ENCODE data around the gene MTCL1. TPM values are rescaled to one million over a fixed set of nuclear protein-coding genes. Genes with fewer than 3 reads are reported as not detected.

MTCL1 gene
- total and polyA plus RNA-seq, 9 of the 15 experiments (the other 6 are each of a cell fraction or from before 2014, with no cell fraction given), result 0.21 to 7.4 (median 3.7) TPM

DNA sequence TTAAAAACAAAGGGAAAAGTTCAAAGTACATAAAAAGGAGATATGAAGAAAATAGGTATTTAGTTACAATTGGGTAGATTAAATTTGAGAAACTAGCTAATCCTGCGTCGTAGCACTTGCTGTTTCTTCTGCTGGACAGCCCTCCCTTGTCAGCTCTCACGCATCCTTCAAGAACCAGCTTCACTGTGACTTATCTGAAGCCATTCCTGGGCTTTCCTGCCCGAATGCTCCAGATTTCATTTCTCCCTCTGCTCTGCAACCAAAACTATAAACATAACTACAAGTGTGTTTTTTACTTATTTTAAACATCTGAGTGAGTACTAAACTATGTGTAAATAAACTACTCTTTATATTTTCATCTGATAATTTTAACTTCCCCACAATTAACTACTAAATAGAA, 149.2 kb downstream of the MTCL1 start (continued):
- TF ChIP-seq, protein P1, sequence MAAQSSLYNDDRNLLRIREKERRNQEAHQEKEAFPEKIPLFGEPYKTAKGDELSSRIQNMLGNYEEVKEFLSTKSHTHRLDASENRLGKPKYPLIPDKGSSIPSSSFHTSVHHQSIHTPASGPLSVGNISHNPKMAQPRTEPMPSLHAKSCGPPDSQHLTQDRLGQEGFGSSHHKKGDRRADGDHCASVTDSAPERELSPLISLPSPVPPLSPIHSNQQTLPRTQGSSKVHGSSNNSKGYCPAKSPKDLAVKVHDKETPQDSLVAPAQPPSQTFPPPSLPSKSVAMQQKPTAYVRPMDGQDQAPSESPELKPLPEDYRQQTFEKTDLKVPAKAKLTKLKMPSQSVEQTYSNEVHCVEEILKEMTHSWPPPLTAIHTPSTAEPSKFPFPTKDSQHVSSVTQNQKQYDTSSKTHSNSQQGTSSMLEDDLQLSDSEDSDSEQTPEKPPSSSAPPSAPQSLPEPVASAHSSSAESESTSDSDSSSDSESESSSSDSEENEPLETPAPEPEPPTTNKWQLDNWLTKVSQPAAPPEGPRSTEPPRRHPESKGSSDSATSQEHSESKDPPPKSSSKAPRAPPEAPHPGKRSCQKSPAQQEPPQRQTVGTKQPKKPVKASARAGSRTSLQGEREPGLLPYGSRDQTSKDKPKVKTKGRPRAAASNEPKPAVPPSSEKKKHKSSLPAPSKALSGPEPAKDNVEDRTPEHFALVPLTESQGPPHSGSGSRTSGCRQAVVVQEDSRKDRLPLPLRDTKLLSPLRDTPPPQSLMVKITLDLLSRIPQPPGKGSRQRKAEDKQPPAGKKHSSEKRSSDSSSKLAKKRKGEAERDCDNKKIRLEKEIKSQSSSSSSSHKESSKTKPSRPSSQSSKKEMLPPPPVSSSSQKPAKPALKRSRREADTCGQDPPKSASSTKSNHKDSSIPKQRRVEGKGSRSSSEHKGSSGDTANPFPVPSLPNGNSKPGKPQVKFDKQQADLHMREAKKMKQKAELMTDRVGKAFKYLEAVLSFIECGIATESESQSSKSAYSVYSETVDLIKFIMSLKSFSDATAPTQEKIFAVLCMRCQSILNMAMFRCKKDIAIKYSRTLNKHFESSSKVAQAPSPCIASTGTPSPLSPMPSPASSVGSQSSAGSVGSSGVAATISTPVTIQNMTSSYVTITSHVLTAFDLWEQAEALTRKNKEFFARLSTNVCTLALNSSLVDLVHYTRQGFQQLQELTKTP (IDR thresholded peaks at IDR 0.05; ENCODE audit: low read depth in 1 of 2, partially characterized antibody in 2 of 2), result no peak
- TF ChIP-seq, protein P2, sequence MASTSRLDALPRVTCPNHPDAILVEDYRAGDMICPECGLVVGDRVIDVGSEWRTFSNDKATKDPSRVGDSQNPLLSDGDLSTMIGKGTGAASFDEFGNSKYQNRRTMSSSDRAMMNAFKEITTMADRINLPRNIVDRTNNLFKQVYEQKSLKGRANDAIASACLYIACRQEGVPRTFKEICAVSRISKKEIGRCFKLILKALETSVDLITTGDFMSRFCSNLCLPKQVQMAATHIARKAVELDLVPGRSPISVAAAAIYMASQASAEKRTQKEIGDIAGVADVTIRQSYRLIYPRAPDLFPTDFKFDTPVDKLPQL (IDR thresholded peaks at IDR 0.05; ENCODE audit: extremely low read depth, insufficient read length), result no peak
- TF ChIP-seq GABPB2 (CRISPR knock-in tag; conservative IDR thresholded peaks at IDR 0.05), result no peak
- TF ChIP-seq ZNF668 (CRISPR knock-in tag; IDR thresholded peaks at IDR 0.05), result no peak

DNA sequence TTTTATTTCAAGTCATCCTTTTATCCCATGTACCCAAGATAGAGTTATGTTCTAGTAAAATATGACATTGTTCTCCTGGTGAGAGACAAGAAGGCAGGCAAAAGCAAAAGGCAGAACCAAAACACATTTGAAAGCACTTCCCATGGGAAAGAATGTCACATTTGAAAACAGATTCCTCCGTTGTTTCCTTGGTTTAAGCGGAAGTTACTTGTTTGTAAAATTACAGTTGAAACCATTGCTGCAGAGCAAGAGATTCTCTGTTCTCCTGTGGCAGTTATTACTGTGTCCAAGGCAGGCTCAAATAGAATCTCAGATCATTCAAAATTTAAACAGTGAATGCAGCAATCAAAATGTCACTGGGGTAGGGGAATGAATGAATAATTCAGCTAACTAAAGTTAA, 149.6 kb downstream of the MTCL1 start:
- FAIRE-seq (no peak), DNase-seq (ENCODE audit: extremely low read depth in 1 of 4, low spot score in 3 of 4) (no peak), ATAC-seq (no peak)
- Histone ChIP-seq H3K27ac (ENCODE audit: extremely low read depth, low read depth, low read length) (no peak overlapping the region), H3K36me3 (ENCODE audit: control insufficient read depth, insufficient read depth, low read length) (no peaks in the 10 kb centered on the region), H2AFZ (ENCODE audit: low read depth, low read length) (peak overlapping the region; percentile 25; the same call in 1 of the 2 replicates), H3K9ac (ENCODE audit: insufficient read depth in 1 of 2, low read depth in 2 of 2, low read length in 2 of 2) (no peak overlapping the region), H3K9me1 (ENCODE audit: control insufficient read depth, insufficient read depth, low read length) (no peaks in the 10 kb centered on the region), H3K27me3 (ENCODE audit: control insufficient read depth in 2 of 2, insufficient read depth in 2 of 2, low read length in 2 of 2) (peaks cover under 1 to 6% of the 10 kb centered on the region in 2 experiments; a peak in 2 of 5 replicates), H3K4me2 (ENCODE audit: insufficient read depth, low read length) (no peak overlapping the region), H3K79me2 (ENCODE audit: control insufficient read depth, insufficient read depth, low read length) (no peaks in the 10 kb centered on the region), H3K4me3 (no peak overlapping the region), H3K4me1 (replicated peaks in 1 of 2; ENCODE audit: control insufficient read depth in 2 of 2, insufficient read depth in 2 of 2, low read length in 2 of 2) (peaks cover 0 to 6% of the 10 kb centered on the region in 2 experiments; a peak in 3 of 5 replicates), H4K20me1 (replicated peaks; ENCODE audit: control insufficient read depth, insufficient read depth, low read length) (no peaks in the 10 kb centered on the region), H3K9me3 (replicated peaks; ENCODE audit: control insufficient read depth, insufficient read depth, low read depth, low read length) (no peaks in the 10 kb centered on the region)
- no TSS peak for BruUV-seq (replicated peaks)
- intact Hi-C loops (cut with micrococcal nuclease), result no loop called here
- POLR2A ChIA-PET, result interaction anchor here (1.0 kb wide), 1 partner anchor 12 kb away, joined by 7 read pairs; no protein-coding TSS in a partner anchor
- in situ Hi-C loops (cut with MboI), result no loop called here
- CTCF ChIA-PET (ENCODE audit: low intra/inter-chr PET ratio), result no interaction called here
- WGBS (ENCODE audit: insufficient coverage, low coverage, missing lambda C conversion rate), result 4% methylated on average over 2 of the region's 2 CpGs
- TF ChIP-seq HNRNPUL1 (IDR thresholded peaks at IDR 0.05; ENCODE audit: low read length), result no peak
- TF ChIP-seq, protein P3, sequence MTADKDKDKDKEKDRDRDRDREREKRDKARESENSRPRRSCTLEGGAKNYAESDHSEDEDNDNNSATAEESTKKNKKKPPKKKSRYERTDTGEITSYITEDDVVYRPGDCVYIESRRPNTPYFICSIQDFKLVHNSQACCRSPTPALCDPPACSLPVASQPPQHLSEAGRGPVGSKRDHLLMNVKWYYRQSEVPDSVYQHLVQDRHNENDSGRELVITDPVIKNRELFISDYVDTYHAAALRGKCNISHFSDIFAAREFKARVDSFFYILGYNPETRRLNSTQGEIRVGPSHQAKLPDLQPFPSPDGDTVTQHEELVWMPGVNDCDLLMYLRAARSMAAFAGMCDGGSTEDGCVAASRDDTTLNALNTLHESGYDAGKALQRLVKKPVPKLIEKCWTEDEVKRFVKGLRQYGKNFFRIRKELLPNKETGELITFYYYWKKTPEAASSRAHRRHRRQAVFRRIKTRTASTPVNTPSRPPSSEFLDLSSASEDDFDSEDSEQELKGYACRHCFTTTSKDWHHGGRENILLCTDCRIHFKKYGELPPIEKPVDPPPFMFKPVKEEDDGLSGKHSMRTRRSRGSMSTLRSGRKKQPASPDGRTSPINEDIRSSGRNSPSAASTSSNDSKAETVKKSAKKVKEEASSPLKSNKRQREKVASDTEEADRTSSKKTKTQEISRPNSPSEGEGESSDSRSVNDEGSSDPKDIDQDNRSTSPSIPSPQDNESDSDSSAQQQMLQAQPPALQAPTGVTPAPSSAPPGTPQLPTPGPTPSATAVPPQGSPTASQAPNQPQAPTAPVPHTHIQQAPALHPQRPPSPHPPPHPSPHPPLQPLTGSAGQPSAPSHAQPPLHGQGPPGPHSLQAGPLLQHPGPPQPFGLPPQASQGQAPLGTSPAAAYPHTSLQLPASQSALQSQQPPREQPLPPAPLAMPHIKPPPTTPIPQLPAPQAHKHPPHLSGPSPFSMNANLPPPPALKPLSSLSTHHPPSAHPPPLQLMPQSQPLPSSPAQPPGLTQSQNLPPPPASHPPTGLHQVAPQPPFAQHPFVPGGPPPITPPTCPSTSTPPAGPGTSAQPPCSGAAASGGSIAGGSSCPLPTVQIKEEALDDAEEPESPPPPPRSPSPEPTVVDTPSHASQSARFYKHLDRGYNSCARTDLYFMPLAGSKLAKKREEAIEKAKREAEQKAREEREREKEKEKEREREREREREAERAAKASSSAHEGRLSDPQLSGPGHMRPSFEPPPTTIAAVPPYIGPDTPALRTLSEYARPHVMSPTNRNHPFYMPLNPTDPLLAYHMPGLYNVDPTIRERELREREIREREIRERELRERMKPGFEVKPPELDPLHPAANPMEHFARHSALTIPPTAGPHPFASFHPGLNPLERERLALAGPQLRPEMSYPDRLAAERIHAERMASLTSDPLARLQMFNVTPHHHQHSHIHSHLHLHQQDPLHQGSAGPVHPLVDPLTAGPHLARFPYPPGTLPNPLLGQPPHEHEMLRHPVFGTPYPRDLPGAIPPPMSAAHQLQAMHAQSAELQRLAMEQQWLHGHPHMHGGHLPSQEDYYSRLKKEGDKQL (CRISPR knock-in tag; IDR thresholded peaks at IDR 0.05; ENCODE audit: borderline replicate concordance), result no peak
- no peak for TF ChIP-seq MEF2D (tag; conservative IDR thresholded peaks at IDR 0.05; ENCODE audit: low read depth)
- TF ChIP-seq, protein P4, sequence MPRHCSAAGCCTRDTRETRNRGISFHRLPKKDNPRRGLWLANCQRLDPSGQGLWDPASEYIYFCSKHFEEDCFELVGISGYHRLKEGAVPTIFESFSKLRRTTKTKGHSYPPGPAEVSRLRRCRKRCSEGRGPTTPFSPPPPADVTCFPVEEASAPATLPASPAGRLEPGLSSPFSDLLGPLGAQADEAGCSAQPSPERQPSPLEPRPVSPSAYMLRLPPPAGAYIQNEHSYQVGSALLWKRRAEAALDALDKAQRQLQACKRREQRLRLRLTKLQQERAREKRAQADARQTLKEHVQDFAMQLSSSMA (CRISPR knock-in tag; IDR thresholded peaks at IDR 0.05), result no peak
- no peak for TF ChIP-seq RUNX1 (IDR thresholded peaks at IDR 0.05; ENCODE audit: low read depth)
- TF ChIP-seq CXXC5 (CRISPR knock-in tag; IDR thresholded peaks at IDR 0.05), result no peak

Data from K562 (cell line).